Vagina (tissue), 2 donors: ENCODE results near the gene CBR1.

Source experiments
- POLR2A ChIP-seq, 2 donors: fragments of 450-650 bp; IDR thresholded peaks; one replicate each; pipeline ENCODE4 v1.6.1; 2017; ENCODE audit warnings: antibody characterized with exemption in 2 of 2, mild to moderate bottlenecking in 2 of 2, moderate library complexity in 2 of 2
- POLR2AphosphoS5 ChIP-seq, 2 donors: sonication (generic); formaldehyde crosslinking; IDR thresholded peaks; one replicate each; pipeline ENCODE4 v1.9.0; 2017; ENCODE audit warnings: antibody characterized with exemption in 2 of 2, mild to moderate bottlenecking in 2 of 2, low read depth in 1 of 2; ENCODE audit not compliant: insufficient read depth in 1 of 2
- TF ChIP-seq, protein P1 (sequence below), 3 experiments: fragments of 450-650 bp in 2 of 3; fragments of 200-600 bp in 1 of 3; sonication (generic) in 1 of 3; IDR thresholded peaks; one replicate each; pipeline ENCODE4 v1.5.1; 2017 to 2019; ENCODE audit warnings: antibody characterized with exemption in 3 of 3, mild to moderate bottlenecking in 2 of 3, moderate library complexity in 2 of 3

DNA sequence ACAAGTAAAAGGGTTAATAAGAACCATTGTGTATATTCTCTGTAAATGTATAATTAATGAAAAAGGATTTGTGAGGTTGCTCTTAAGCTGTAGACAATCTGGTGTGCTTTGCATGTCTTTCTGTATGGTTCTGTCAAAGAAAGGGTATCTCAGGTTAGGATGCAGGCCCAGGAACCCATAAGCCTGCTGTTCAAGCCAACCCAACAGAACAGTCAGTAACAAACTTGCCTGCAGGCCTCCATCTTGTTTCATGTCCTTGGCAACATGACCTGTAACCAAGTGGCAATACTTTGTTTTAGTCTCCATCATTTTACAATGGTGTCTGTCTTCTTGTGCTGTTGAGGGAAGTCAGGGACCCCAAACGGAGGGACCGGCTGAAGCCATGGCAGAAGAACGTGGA, 29.2 kb downstream of the CBR1 start:
- TF ChIP-seq POLR2AphosphoS5 (IDR thresholded peaks at IDR 0.05; ENCODE audit: insufficient read depth in 1 of 2, low read depth in 1 of 2) (no peak), POLR2A (IDR thresholded peaks at IDR 0.05) (no peak)
- TF ChIP-seq, protein P1, sequence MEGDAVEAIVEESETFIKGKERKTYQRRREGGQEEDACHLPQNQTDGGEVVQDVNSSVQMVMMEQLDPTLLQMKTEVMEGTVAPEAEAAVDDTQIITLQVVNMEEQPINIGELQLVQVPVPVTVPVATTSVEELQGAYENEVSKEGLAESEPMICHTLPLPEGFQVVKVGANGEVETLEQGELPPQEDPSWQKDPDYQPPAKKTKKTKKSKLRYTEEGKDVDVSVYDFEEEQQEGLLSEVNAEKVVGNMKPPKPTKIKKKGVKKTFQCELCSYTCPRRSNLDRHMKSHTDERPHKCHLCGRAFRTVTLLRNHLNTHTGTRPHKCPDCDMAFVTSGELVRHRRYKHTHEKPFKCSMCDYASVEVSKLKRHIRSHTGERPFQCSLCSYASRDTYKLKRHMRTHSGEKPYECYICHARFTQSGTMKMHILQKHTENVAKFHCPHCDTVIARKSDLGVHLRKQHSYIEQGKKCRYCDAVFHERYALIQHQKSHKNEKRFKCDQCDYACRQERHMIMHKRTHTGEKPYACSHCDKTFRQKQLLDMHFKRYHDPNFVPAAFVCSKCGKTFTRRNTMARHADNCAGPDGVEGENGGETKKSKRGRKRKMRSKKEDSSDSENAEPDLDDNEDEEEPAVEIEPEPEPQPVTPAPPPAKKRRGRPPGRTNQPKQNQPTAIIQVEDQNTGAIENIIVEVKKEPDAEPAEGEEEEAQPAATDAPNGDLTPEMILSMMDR (IDR thresholded peaks at IDR 0.05), result no peak
